Measurements from ENCODE around the gene COPS7A.

Gene COPS7A

DNA sequence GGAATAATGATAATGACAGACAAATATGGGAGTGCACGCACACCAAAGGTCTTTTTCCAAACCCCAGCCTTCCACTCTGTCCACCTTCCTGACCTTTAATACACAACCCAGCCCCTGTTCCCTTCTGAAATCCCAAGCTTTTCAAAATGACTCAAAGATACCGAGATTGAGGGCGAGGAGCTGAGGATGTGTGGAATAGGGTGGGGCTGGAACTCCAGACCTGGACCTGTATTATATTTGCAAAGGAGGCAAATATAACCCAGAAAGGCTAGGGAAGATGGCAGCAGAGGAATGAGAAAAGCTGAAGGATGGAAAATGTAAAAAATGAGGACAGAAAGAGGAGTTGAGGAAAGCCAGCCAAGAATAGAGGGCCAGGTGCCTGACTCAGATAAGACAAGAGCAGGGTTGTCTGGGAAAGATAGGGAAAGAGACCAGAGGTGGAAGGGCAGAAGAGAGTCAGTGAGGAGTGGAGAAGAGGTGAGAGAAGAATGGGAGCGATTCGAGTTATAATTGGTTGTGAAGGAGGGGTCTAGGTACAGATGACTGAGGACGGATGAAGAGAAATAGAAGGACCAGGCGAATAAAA lies 41.3 kb downstream of the COPS7A start:
- Histone ChIP-seq H2AFZ (ENCODE audit: low read depth, low read length) (no peak overlapping the region), H3K4me3 (ENCODE audit: low read depth in 1 of 2, low read length in 2 of 2) (no peak overlapping the region), H3K4me1 (ENCODE audit: insufficient read depth, low read length) (peaks cover 30% of the 10 kb centered on the region), H3K79me2 (ENCODE audit: insufficient read depth, low read length) (no peaks in the 10 kb centered on the region), H3K36me3 (ENCODE audit: insufficient read depth, low read length) (no peaks in the 10 kb centered on the region), H3K9me3 (ENCODE audit: insufficient read depth, low read length, severe bottlenecking) (no peaks in the 10 kb centered on the region), H4K20me1 (ENCODE audit: insufficient read depth, low read length) (peaks cover 11% of the 10 kb centered on the region), H3K4me2 (ENCODE audit: insufficient read depth, low read length) (0 out of 2 replicates have a peak overlapping the region, but pooled peaks have one; percentile 88), H3K27ac (ENCODE audit: low read length) (no peak overlapping the region), H3K27me3 (ENCODE audit: insufficient read depth, low read length, poor library complexity) (peaks cover 60% of the 10 kb centered on the region), H3K9ac (ENCODE audit: low read depth, low read length) (no peak overlapping the region)
- peak; percentile 34 for TF ChIP-seq EZH2 (IDR thresholded peaks at IDR 0.05; ENCODE audit: borderline replicate concordance, low read depth, low read length, severe bottlenecking)
- TF ChIP-seq, protein P1, sequence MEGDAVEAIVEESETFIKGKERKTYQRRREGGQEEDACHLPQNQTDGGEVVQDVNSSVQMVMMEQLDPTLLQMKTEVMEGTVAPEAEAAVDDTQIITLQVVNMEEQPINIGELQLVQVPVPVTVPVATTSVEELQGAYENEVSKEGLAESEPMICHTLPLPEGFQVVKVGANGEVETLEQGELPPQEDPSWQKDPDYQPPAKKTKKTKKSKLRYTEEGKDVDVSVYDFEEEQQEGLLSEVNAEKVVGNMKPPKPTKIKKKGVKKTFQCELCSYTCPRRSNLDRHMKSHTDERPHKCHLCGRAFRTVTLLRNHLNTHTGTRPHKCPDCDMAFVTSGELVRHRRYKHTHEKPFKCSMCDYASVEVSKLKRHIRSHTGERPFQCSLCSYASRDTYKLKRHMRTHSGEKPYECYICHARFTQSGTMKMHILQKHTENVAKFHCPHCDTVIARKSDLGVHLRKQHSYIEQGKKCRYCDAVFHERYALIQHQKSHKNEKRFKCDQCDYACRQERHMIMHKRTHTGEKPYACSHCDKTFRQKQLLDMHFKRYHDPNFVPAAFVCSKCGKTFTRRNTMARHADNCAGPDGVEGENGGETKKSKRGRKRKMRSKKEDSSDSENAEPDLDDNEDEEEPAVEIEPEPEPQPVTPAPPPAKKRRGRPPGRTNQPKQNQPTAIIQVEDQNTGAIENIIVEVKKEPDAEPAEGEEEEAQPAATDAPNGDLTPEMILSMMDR (IDR thresholded peaks at IDR 0.05; ENCODE audit: borderline replicate concordance, extremely low read depth, low read length, poor library complexity, severe bottlenecking), result no peak
- DNase-seq (no peak), ATAC-seq (ENCODE audit: insufficient read depth, low read depth) (no peak)

DNA sequence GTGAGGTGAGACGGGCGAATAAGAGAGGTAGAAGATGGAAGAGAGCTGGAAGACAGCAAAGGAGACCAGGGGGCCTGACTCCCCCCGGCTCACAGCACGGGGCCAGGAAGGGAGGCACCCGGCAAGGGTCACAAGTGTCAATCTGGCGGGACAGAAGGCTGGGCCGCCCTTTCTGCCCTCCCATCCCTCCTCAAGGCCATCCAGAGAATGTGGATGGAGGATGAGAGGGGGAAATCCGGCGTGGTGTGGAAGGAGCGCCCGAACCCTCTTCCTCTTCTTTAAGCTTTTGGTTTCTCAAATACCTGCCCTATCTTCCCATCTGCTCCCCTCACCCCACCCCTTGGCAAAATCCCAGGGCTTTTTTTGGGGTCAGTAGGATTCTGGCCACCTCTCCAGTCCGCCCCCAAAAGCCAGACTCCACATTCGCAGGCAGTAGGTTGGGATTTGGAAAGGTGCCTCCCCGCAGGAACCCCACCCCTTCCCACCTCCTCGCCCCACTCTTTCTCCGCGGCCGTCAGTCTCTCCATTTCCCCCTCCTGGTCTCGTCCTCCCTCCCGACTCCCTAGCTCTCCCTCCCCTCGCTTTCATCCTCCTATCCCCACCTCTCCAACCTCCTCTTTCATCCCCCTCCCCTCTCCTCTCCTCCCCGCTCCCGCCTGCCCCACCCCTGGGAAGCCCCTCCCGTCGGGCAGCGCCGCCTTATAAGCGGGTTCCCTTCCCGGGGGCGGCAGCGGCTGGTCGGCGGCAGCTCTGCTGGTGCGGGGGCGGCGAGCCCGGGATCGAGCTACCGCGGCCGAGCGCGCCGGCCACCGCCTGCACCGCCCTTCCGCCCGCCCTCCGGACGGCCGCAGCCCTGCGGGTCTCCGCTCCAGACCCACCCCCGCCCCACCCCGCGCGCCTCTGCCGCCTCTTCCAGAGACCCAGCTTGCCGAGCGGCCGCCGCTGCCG lies 42.1 kb downstream of the COPS7A start, which contains the start of gene PTMS:
TSS of gene PTMS (plus strand) at position 730 of the 948 bp plus-strand sequence. CDS start 343 bp downstream, outside the sequence.
- H3K4me3 ChIP-seq (ENCODE audit: low read depth in 1 of 2, low read length in 2 of 2), result peak within 1 kb of the TSS; percentile 24 to 62; a peak in 3 of 4 replicates
- H2AFZ ChIP-seq (ENCODE audit: low read depth, low read length), result peak within 1 kb of the TSS; percentile 80
- H4K20me1 ChIP-seq (ENCODE audit: insufficient read depth, low read length), result peaks cover 11% of the 10 kb centered on the region
- H3K79me2 ChIP-seq (ENCODE audit: insufficient read depth, low read length), result no peaks in the 10 kb centered on the region
- H3K36me3 ChIP-seq (ENCODE audit: insufficient read depth, low read length), result no peaks in the 10 kb centered on the region
- no peak within 1 kb of the TSS for H3K27ac ChIP-seq (ENCODE audit: low read length)
- TF ChIP-seq, protein P1 (IDR thresholded peaks at IDR 0.05; ENCODE audit: borderline replicate concordance, extremely low read depth, low read length, poor library complexity, severe bottlenecking), result no peak
- TF ChIP-seq EZH2 (IDR thresholded peaks at IDR 0.05; ENCODE audit: borderline replicate concordance, low read depth, low read length, severe bottlenecking), result peak; percentile 88
- peaks cover 30% of the 10 kb centered on the region for H3K4me1 ChIP-seq (ENCODE audit: insufficient read depth, low read length)
- peak within 1 kb of the TSS; percentile 61 for H3K9ac ChIP-seq (ENCODE audit: low read depth, low read length)
- H3K9me3 ChIP-seq (ENCODE audit: insufficient read depth, low read length, severe bottlenecking), result no peaks in the 10 kb centered on the region
- peak within 1 kb of the TSS; percentile 88 for H3K4me2 ChIP-seq (ENCODE audit: insufficient read depth, low read length)
- ATAC-seq (ENCODE audit: insufficient read depth, low read depth), result peak; percentile 41
- H3K27me3 ChIP-seq (ENCODE audit: insufficient read depth, low read length, poor library complexity), result peaks cover 58% of the 10 kb centered on the region
- peak; percentile 62 for DNase-seq

DNA sequence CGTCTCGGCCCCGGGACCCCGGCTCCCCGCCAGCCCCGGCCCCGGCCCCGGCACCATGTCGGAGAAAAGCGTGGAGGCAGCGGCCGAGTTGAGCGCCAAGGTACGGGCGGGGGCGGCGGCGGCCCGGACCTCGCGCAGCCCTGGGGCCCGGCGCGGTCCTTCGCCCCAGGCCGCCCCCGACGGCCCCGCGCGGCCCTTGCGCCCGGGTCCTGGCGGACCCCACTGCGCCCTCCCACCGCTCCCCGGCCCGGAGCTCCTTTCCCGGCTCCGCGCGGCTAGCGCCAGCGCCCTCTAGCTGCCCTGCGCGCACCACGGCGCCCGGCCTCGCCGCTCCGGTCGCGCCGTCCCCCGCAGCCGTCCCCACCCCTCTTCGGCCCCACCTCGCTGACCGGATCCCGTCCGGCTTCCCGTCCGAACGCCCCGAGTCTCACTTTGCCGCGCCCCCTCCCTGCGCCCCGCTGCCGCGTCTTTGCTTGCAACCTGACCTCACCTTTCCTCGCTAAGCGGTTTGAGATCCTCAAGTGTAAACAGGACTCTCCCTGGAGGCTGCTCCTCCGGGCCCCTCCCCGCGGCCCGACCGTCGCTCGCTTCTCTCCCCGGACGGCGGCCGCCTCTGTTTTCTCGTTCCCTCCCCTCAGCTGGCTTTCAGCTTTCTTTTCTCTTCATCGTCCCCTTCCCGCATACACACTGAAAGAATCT lies 43.0 kb downstream of the COPS7A start:
- peak; percentile 74 for ATAC-seq (ENCODE audit: insufficient read depth, low read depth)
- DNase-seq, result peak; percentile 48
- Histone ChIP-seq H3K9ac (ENCODE audit: low read depth, low read length) (peak overlapping the region; percentile 61), H3K36me3 (ENCODE audit: insufficient read depth, low read length) (no peaks in the 10 kb centered on the region), H3K4me3 (ENCODE audit: low read depth in 1 of 2, low read length in 2 of 2) (peak overlapping the region; percentile 24 to 62; a peak in 3 of 4 replicates), H3K27ac (ENCODE audit: low read length) (no peak overlapping the region), H3K79me2 (ENCODE audit: insufficient read depth, low read length) (no peaks in the 10 kb centered on the region), H3K4me2 (ENCODE audit: insufficient read depth, low read length) (peak overlapping the region; percentile 88), H3K9me3 (ENCODE audit: insufficient read depth, low read length, severe bottlenecking) (no peaks in the 10 kb centered on the region), H4K20me1 (ENCODE audit: insufficient read depth, low read length) (peaks cover 11% of the 10 kb centered on the region), H2AFZ (ENCODE audit: low read depth, low read length) (peak overlapping the region; percentile 80), H3K27me3 (ENCODE audit: insufficient read depth, low read length, poor library complexity) (peaks cover 58% of the 10 kb centered on the region), H3K4me1 (ENCODE audit: insufficient read depth, low read length) (peaks cover 30% of the 10 kb centered on the region)
- peak; percentile 82 for TF ChIP-seq EZH2 (IDR thresholded peaks at IDR 0.05; ENCODE audit: borderline replicate concordance, low read depth, low read length, severe bottlenecking)
- TF ChIP-seq, protein P1 (IDR thresholded peaks at IDR 0.05; ENCODE audit: borderline replicate concordance, extremely low read depth, low read length, poor library complexity, severe bottlenecking), result peak; percentile 72

All from DND-41 (cell line).